GM18870 (cell line): Measurements from ENCODE around the gene MYO19.
"Not testable (repeated sequence)": the region's sequence is repeated elsewhere in the genome, so short reads cannot be mapped to it uniquely, and the experiment has no call there.

Experiments
- ATAC-seq: cut with Tn5 transposase; IDR thresholded peaks from one replicate; pipeline ENCODE4 v1.9.1; 2021; ENCODE audit warnings: moderate library complexity; ENCODE audit not compliant: unreplicated experiment

The MYO19 gene

DNA sequence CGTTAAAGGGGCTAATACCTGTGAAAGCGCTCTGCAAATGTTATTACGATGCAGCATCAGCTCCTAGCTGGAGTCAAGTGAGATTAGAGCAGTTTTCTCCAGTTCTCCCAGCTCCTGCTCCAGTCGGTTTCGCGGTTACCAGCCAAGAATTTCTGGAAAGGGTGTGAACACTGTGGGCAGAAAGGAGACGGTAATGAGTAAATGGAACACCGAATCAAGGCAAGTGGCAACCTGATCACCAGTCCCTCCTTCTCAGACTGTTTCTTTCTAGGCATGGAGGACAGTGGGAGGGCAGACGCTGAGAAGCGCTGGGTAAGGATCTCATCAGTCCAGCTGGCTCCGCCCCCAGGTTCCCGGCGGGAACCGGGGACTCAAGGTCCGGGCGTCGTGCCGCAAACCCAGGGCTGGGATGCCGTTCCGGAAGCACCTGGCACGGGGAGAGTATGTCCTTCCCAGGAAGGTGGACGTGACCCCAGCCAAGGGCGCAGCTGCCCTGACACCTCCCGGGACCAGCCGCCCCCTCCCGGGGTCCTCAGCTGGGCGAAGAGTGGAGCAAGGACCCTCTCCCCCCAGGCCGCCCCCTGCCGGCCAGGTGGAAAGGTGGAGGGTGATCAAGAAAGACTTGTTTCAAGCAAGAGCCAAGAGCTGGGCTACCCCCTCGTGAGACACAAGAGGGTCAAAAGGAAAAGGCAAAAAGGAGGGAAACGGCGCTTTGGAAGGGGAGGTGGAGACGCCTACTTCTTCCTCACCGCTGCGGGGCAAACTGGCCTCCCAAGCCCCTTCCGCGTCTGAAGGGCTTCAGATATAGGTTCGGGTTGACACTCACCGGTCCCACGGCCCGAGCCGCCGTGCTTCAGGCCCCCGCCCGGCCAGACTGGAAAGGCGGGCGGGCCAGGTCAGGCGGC, 481 bp downstream of the MYO19 start:
- peak; percentile 17 for ATAC-seq

DNA sequence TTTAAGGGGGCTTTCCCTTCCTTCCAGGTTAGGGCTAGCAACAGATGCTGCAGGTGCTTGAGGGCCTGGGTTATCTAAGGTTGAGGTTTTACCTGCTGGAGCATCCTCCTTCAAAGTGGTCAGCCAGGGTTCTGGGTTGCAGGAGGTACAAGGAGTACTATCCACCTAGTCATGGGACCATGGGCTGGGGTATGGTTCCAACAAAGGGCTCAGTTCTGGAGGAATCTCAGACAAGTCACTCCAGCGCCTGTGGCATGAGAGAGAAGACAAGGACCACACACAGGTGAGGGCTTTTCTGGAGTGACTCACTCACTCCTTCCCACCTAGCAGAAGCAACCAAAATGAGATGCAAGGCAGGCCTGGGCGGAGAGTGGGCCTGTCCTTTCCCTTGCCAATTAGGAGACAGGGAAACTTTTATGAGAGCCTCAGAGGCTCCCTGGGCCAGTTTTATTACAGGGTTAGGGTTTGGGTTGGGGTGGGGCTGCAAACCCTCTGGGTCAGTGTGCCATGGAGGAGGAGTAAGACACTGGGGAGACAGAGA, 2.2 kb downstream of the MYO19 start:
- no peak for ATAC-seq

- no peak for ATAC-seq
These were observed 5.5 kb downstream of the MYO19 start for GRCh38 chr17:36529121-36529520.

- ATAC-seq, result no peak
These were observed 6.9 kb downstream of the MYO19 start for GRCh38 chr17:36527621-36528250.

DNA sequence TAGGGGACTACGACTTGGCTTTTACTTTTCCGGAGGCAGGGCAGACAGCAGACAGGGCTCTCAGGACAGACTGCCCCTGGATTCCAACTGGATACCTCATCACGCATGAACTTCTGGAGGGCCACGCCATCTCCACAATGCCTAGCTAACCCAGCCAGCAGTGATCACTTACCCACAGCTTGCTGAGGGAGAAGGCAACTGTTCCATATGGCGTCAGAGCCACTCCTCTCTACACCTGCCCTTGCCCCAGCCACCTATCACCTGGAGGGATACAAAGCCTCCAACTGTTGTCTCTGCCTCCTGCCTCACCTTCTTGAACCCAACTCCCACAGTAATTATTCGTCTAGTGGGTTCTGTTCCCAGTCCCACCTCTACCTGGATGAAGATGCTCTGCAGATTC, 8.8 kb downstream of the MYO19 start:
- no peak for ATAC-seq

DNA sequence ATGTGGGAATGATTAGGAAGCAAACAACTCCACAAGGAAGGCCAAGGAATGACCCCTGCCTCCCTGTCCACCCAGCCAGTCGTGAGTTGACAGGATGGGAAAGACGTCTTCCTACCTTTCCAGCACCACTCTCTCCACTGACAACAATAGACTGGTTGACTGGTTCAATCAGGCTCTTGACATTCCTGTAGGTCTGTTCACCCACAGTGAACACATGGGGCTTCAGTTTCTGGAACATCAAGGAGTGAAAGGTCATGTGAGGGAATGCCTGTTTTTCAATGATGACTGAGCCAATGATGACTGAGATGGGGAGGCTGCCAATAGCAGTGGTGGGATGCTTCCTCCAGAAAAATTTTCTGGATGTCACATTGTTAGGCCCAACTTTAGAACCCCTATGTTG, 9.6 kb downstream of the MYO19 start:
- ATAC-seq, result no peak

- ATAC-seq, result no peak
These were observed 10.2 kb downstream of the MYO19 start for GRCh38 chr17:36524428-36524876.

DNA sequence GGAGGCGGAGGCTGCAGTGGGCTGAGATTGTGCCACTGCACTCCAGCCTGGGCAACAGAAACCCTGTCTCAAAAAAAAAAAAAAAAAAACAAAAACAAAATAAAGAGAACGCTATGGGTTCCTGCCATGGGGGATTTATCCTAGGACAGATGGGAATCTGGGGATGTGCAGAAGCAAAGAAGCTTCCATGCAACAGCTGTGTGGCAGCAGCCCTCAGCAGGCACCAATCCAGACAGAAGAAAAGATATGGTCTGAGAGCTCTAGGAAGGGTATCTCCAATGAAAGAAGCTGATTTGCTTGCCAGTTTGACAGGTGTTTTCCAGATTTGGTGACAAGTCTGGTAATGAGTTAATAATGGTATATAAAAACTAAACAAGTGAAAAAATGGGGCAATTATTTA, 11.6 kb downstream of the MYO19 start:
- ATAC-seq, result no peak

- no peak for ATAC-seq
These were observed 18.8 kb downstream of the MYO19 start for GRCh38 chr17:36515837-36516236.

DNA sequence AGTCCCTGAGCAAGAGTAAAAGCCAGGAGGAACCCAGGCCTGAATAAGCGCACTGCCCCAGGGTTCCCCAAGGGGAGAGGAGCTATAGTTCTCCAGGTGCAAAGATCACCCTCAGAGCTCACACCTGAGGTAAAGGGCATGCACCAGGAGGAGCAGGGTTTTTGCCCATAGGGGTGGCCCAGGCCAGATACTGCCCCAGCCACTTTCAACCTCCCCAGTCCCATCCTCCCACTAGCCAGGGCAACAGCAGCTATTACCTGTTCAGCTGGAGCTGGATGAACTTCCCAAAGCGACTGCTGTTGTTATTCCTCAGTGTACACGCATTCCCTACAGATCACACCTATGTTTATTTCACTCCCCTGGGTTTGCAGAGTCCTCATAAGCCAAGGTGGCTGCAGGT, 19.8 kb downstream of the MYO19 start:
- ATAC-seq, result no peak

DNA sequence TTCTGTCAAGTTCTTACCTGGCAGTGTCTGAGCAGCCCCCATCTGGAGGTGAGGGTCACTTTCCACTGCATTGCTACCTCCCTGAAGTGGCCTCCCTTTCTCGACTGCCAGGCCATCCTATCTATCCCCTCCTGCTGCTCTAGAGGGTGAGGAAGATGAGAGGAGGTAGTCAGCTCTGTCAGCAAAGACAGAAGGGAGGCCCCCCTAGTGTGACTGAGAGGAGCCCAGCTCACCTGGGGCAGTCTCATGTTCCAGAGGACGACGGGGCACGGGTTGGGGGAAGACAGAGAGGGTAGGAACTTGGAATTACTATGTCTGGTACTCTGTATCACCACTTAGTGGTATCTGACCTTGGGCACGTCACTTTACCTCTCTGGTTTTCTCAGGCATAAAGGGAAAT, 22.0 kb downstream of the MYO19 start:
- no peak for ATAC-seq

DNA sequence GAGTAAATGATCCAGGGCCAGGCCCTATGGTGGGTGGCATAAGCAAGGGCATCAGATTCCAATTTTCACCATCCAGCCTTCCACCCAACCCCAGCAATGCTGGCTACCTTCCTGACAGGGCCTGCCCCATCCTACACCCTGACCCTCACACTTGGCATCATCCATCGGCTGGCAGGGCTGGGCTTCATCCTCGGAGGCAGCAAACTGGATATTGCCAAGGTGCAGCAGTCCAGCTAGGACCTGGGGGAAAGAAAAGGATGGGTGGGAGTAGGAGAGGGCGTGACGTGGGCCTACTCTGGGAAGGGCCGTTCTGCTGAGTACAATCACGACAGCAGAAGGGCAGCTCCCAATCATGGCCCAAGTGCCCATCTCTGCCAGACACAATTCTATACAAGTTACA, 23.5 kb downstream of the MYO19 start:
- ATAC-seq, result no peak

GRCh38 chr17:36510636-36511035, 24.0 kb downstream of the MYO19 start:
- ATAC-seq, result no peak

- ATAC-seq, result no peak
These were observed 25.2 kb downstream of the MYO19 start for GRCh38 chr17:36509272-36509985.

DNA sequence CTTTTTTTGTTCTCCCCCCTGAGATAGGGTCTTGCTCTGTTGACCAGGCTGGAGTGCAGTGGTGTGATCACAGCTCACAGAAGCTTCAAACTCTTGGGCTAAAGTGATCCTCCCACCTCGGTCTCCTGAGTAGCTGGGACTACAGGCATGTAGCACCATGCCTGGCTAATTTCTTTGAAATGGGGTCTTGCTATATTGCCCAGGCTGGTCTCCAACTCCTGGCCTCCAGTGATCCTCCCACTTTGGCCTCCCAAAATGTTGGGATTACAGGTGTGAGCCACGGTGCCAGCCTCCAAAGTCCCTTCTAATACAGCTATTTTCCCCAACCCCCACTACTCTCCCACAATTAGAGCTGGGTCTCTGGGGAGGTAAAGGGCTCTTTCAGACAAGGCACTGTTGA, 26.2 kb downstream of the MYO19 start:
- ATAC-seq, result not testable (repeated sequence)

GRCh38 chr17:36507266-36507665, 27.4 kb downstream of the MYO19 start:
- ATAC-seq, result no peak

DNA sequence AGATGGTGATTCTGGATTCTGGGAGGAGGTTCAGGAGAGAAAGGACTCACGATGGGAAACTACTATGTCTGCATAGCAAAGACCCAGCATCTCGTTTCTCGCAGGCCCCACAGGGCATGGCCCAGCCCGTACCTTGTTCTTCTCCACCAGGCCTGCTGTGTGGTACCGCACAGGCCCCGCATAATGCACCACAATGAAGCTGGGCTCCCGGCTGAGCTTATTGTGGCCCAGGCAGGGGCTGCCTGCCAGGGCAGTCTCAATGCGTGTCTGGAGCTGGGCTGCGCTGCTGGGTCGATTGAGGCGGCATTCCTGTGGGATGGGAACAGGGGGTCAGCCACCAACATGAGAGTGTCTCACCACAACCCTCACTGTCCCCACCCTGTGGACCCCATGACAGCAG, 27.8 kb downstream of the MYO19 start:
- ATAC-seq, result no peak

DNA sequence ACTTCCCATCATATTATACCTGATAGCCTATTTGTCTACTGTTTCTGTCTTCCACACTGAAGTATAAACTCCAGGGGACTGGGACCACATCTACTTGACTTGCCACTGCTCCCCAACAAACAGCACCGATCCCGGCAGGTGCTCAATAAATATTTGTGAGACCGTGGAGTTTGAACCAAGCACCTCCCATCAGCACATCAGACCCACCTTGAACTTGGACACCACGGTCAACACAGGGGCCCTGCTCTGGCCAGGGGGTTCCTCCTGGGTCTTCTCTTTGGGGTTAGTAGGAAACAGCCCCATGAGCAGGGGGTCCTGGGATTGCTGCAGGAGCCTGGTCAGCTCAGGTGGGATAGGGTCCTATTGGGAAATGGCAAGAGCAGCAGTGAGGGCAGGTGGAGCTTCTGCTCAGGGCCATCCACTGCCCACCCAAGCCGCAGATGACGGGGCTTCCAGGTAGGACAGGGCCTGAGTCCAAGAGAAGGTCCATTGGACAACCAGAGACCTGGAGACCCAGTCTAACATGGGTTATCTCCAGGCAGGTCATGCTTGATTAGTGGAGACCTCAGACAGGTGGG, 28.3 kb downstream of the MYO19 start:
- no peak for ATAC-seq

DNA sequence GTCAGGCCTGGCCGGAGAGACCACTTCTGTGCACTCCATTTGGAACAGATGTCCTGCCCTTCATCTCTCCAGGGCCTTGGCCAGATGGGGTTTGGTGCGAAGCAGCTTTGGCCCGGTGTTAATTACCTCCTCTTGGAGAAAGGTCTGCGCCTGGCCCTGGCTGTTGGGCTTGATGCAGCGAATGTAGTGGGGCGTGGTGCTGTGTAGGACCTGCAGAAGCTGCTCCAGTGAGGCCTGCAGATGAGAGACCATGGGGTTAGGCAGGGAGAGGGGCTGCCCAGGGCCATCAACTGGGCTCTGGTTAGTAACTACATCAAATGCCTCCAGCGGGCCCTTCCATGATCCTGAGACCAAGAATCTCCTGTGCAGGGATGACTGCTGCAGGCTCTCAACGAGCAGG, 29.5 kb downstream of the MYO19 start:
- no peak for ATAC-seq

GRCh38 chr17:36504156-36504545, 30.5 kb downstream of the MYO19 start:
- ATAC-seq, result no peak
